ENCODE measurements around the gene SUN5.

The SUN5 gene

GRCh38 chr20:33005132-33005566 is 916 bp upstream of the SUN5 start:
- in situ Hi-C loops (cut with HindIII; ENCODE audit: low pct_ligation_motif_present, low pct_unique_long_range_greater_than_20kb, low sequenced_read_pairs) = no loop called here
- DNase-seq = peak; percentile 3

- no peak for DNase-seq
- in situ Hi-C loops (cut with HindIII; ENCODE audit: low pct_ligation_motif_present, low pct_unique_long_range_greater_than_20kb, low sequenced_read_pairs) = no loop called here
Observed at GRCh38 chr20:33002087-33002808, 2.0 kb downstream of the SUN5 start.

- DNase-seq = no peak
- in situ Hi-C loops (cut with HindIII; ENCODE audit: low pct_ligation_motif_present, low pct_unique_long_range_greater_than_20kb, low sequenced_read_pairs) = no loop called here
Observed at GRCh38 chr20:33000802-33001466, 3.3 kb downstream of the SUN5 start.

- DNase-seq = no peak
- in situ Hi-C loops (cut with HindIII; ENCODE audit: low pct_ligation_motif_present, low pct_unique_long_range_greater_than_20kb, low sequenced_read_pairs) = no loop called here
Observed at GRCh38 chr20:32999603-33000250, 4.5 kb downstream of the SUN5 start.

GRCh38 chr20:32997431-32997830 is 6.8 kb downstream of the SUN5 start:
- in situ Hi-C loops (cut with HindIII; ENCODE audit: low pct_ligation_motif_present, low pct_unique_long_range_greater_than_20kb, low sequenced_read_pairs) = no loop called here
- no peak for DNase-seq

GRCh38 chr20:32995802-32996201 is 8.4 kb downstream of the SUN5 start:
- no peak for DNase-seq
- in situ Hi-C loops (cut with HindIII; ENCODE audit: low pct_ligation_motif_present, low pct_unique_long_range_greater_than_20kb, low sequenced_read_pairs) = no loop called here

GRCh38 chr20:32993496-32994050 is 10.7 kb downstream of the SUN5 start:
- no peak for DNase-seq
- in situ Hi-C loops (cut with HindIII; ENCODE audit: low pct_ligation_motif_present, low pct_unique_long_range_greater_than_20kb, low sequenced_read_pairs) = no loop called here

GRCh38 chr20:32991792-32992641 is 12.2 kb downstream of the SUN5 start:
- DNase-seq = no peak
- in situ Hi-C loops (cut with HindIII; ENCODE audit: low pct_ligation_motif_present, low pct_unique_long_range_greater_than_20kb, low sequenced_read_pairs) = no loop called here

GRCh38 chr20:32991383-32991782 is 12.8 kb downstream of the SUN5 start:
- no peak for DNase-seq
- in situ Hi-C loops (cut with HindIII; ENCODE audit: low pct_ligation_motif_present, low pct_unique_long_range_greater_than_20kb, low sequenced_read_pairs) = no loop called here

- in situ Hi-C loops (cut with HindIII; ENCODE audit: low pct_ligation_motif_present, low pct_unique_long_range_greater_than_20kb, low sequenced_read_pairs) = no loop called here
- DNase-seq = no peak
Observed at GRCh38 chr20:32990426-32990825, 13.8 kb downstream of the SUN5 start.

- in situ Hi-C loops (cut with HindIII; ENCODE audit: low pct_ligation_motif_present, low pct_unique_long_range_greater_than_20kb, low sequenced_read_pairs) = no loop called here
- no peak for DNase-seq
Observed at GRCh38 chr20:32989507-32990283, 14.5 kb downstream of the SUN5 start.

GRCh38 chr20:32988008-32988407 is 16.2 kb downstream of the SUN5 start:
- no peak for DNase-seq
- in situ Hi-C loops (cut with HindIII; ENCODE audit: low pct_ligation_motif_present, low pct_unique_long_range_greater_than_20kb, low sequenced_read_pairs) = no loop called here

- DNase-seq = no peak
- in situ Hi-C loops (cut with HindIII; ENCODE audit: low pct_ligation_motif_present, low pct_unique_long_range_greater_than_20kb, low sequenced_read_pairs) = no loop called here
Observed at GRCh38 chr20:32987044-32987825, 17.0 kb downstream of the SUN5 start.

- in situ Hi-C loops (cut with HindIII; ENCODE audit: low pct_ligation_motif_present, low pct_unique_long_range_greater_than_20kb, low sequenced_read_pairs) = no loop called here
Observed at GRCh38 chr20:32986331-32986966, 17.8 kb downstream of the SUN5 start.

GRCh38 chr20:32985596-32985995 is 18.6 kb downstream of the SUN5 start:
- DNase-seq = no peak
- in situ Hi-C loops (cut with HindIII; ENCODE audit: low pct_ligation_motif_present, low pct_unique_long_range_greater_than_20kb, low sequenced_read_pairs) = no loop called here

More at GRCh38 chr20:32986331-32986966, 17.8 kb downstream of the SUN5 start:
- no peak for DNase-seq

GRCh38 chr20:32984631-32985354 is 19.4 kb downstream of the SUN5 start:
- no peak for DNase-seq
- in situ Hi-C loops (cut with HindIII; ENCODE audit: low pct_ligation_motif_present, low pct_unique_long_range_greater_than_20kb, low sequenced_read_pairs) = no loop called here

All from ACHN (cell line).